Esophagus mucosa (tissue), 1 donor: ENCODE data around the gene IFT122. TPM values are rescaled to one million over a fixed set of nuclear protein-coding genes. Genes with fewer than 3 reads are reported as not detected.
A peak's percentile ranks its signal among the peaks of the same experiment; 100 is the strongest.
"Not testable (repeated sequence)": the region's sequence is repeated elsewhere in the genome, so short reads cannot be mapped to it uniquely, and the experiment has no call there.

Source experiments
- ATAC-seq: fragments of 200-7000 bp; cut with Tn5 transposase; one replicate; pipeline ENCODE4 v1.9.1; 2020
- total RNA-seq: library from RNA; stranded (reverse); gene quantifications from one replicate; pipeline ENCODE4 v1.2.4, GENCODE V29; 2023
- donor health status: DM: yes; HTN: yes; CAD: no.

IFT122 gene
- total RNA-seq, 1 donor from 2014 or later: 11.2 TPM

DNA sequence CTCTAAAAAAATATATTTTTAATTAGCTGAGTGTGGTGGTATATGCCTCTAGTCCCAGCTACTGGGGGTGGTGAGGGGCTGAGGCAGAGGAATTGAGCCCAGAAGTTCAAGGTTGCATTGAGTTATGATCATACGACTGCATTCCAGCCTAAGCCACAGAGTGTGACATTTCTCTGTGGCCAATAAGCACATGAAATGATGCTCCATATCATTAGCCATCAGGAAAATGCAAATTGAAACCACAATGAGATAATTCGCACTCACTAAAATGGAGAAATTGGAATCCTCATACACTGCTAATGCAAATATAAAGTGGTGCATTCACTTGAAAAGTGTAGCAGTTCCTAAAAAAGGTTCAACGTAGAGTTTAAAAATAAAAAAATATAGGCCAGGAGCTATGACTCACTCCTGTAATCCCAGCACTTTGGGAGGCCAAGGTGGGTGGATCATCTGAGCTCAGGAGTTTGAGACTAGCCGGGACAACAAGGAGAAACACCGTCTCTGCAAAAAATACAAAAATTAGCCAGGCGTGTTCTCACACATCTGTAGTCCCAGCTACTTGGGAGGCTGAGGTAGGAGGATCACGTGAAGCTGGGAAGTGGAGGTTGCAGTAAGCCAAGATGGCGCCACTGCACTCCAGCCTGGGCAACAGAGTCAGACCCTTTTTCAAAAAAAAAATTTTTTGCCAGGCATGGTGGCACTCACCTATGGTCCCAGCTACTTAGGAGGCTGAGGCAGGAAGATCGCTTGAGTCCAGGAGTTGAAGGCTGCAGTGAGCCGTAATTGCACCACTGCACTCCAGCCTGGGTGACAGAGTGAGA is 35.2 kb downstream of the IFT122 start:
- no peak for ATAC-seq

DNA sequence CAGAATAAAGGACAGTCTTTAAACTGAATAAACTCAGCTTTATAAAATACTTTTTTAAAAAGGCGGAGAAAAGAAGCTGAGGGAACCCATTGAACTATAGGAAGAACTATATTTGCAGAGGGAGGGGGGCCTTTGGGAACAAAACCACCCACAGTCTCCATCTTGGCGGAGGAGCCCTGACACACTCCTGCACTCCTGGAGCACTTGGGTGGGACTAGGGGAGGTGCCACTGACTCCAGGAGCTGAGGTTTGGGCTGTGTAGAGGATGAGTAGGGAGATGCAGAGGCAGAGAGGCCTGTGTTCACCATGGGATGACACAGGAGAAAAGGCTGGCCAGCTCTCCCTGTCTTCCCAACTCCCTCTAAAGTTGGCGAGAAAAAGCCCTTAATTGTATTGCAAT is 35.8 kb downstream of the IFT122 start:
- ATAC-seq: no peak

DNA sequence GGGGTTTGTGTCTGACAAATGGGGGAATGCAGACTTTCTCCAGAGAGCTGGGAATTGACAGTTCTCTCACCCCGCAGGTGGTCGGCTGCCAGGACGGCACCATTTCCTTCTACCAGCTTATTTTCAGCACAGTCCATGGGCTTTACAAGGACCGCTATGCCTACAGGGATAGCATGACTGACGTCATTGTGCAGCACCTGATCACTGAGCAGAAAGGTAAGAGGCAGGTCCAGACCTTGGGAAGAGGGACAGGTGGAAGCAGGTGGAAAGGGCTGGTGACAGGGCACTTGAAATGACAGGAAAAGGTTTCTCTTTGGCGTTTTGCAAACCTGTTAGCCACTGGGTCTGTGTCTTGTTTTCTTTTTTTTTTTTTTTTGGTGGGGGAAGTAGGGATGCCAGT is 36.6 kb downstream of the IFT122 start:
- no peak for ATAC-seq

DNA sequence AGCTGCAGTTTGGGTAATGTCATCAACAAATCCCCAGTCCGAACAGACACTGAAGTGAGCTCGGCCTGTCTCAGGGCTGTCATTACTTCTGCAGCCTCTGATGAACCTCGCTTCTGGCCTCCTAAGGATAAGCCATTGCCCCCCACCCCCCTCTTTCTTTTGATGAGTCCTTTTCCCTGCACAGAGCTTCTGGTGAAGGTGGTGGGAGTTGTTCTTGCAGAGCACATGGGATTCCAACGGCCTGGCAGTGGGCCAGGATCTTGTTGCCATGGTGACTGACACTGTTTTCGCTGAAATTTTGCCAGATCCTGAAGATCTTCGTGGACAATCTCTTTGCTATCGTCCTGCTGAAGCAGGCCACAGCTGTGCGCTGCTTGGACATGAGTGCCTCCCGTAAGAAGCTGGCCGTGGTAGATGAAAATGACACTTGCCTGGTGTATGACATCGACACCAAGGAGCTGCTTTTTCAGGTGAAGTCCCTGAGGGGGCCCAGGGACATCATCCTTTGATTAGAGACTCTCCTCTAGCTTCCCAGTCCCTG is 41.3 kb downstream of the IFT122 start:
- not testable (repeated sequence) for ATAC-seq

DNA sequence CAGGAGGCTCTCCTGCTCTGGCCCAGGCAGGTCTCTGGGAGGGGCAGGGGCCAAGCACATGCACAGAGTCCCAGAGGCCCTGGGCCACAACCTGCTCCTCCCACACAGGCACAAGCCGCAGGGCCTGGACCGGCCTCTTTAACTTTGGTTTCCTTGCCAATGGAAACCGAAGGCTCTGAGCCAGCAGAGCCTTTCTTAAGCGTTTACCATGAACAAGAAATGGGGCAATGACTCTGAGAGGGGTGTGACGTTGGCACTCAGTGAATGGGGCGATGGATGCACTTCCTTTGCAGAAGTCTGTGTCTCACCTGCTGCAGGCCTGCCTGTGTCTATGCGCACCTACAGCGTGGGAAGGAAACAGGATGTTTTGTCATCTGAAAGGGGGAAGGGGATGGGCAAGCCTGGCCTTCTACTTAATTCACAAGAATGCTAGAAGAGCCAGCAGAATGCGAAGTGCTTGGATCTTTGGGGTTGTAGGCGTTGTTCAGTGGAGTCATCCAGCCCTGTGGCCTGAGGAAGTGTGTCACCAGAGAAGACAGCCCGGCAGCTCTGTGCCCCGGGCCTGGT is 41.8 kb downstream of the IFT122 start:
- peak; percentile 93 for ATAC-seq

DNA sequence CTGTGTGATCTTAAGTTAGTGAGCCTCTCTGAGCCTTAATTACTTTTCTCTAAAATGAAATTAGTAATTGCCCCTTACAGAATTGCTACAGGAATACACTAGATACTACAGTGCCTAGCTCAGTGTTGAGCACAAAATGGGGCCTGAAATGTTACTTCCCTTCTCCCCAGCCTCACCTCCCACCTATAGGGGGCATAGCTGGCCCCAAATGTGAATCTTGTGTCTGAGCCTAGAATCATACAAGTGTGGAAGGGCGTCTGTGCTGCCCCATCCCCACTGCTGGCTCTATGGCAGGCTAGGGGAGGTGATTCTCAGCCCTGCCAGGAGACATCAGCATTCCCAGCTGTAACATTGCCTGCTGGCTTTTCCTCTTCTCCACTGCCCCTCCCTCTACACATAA is 42.7 kb downstream of the IFT122 start:
- no peak for ATAC-seq

DNA sequence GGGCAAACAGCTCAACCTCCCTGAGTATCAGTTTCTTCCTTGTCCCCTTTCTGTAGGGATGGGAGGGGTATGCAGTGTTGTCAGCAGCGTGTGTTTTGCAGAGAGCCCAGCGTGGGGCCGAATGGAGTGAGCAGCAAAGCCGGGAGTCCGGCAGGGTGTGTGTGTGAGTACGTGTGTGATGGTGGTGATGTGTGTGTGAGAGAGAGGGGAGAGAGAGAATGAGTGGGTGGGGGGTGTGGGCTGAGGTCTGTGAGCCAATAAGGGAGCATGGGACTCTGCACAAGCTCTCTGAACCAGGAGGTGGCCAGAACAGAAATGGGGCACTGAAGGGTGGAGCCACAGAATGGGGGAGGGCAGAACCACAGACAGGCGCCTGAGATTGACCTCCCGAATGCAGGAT is 43.8 kb downstream of the IFT122 start:
- no peak for ATAC-seq

DNA sequence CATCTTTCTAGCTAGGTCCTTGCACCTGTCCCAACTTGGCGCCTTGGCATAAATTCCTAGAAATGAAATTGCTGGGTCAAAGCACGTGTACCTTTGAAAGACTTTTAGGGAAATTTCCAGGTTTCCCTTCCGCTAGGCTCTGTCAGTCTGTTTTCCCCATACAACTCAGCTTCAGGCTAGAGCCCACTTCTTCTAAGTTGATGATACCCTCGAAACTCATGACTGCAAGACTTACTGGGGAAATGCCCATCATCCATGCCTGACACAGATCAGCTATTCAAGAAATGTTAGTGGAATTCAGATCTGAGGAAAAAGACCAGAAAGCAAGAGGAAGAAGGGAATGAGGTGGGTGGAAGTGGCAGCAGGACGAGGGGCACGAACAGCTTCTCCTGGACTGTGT is 45.1 kb downstream of the IFT122 start:
- ATAC-seq: not testable (repeated sequence)

DNA sequence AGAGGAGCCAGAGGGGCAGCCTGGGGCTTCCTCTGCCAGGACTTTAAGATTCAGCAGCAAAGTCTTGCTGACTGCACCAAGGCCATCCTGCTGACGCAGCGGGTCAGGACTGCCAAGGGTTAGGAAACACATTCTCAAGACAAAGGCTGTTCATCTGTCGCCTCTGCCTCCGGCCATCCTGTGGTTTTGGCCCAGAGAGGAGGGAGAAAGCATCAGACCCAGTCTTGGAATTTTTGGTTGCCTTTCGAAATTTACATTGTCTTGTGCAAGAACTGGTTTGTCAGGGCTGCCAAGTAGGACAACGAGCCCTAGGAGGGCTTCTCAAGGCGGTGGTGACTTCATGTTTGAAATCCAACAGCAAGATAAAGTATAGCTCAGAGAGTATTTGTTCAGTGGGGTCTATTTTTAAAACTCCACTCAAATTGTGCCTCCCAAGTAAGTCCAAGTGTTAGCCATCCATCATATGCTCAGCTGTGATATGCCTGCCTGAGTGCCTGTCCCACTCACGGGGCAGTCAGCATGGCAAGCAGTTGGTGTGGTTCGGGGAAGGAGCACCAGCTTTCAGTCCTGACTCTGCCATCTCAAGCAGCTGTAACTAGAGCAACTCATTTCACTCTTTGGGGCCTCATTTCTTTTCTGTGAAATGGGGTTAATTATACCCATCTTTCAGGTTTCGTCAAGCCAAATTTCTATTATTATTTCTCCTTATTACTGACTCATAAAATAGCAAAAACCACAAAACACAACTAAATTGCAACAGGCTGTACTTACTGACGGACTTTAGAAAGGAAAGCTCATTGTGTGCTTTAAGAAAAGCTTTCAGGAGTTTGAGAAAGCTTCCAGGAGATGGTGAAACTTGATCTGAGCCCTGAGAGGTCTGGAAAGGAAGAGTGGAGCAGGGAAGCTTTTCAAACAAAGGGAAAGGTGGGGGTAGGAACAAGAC is 46.0 kb downstream of the IFT122 start:
- ATAC-seq: peak; percentile 73

DNA sequence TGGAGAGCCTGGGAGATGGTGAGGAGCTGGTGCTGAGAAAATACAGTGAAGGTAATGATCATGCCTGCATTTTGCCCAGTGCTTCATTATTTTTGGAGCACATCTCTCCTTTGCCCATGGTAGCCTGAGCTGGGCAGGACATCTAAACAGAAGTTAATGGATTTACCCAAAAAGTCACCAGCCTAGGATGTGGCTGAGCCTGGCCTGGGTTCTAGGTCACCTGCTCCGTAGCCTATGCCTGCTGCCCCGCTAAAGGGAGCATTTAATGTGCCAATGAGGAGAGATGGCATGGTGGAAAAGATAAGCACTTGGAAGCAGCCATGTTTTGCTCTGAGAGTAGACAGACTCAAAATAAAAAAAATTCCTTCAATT is 46.6 kb downstream of the IFT122 start:
- ATAC-seq: no peak

DNA sequence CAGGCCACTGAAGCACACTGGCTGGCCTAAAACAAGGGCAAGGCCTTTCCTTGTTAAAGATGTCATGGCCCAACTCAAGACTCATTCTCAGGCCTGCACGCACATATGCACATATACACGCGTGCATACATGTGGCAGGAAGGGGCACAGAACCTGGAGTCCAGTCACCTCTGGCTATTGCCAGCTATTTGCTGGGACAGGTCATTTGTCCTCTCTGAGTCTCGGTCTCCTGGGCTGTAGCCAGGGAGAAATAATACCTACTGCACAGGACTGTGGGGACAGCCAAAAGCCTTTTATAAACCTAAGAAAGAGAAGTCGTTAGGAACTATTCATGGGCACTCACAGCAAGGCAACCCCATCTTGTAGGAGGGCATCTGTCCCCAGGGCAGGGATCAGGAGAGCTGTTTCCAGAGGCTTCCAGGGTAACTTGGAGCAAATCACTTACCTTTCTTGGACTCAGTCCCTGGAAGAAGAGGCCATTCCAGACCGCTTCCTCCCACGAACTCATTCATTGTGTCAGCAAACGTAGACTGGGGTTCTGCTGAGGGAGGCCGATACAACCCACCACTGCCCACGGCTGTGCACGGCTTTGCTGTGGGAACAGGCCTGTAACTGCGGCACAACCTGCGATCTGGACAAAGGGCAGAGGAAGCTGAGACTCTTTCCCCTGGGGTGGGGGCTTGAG is 47.3 kb downstream of the IFT122 start:
- ATAC-seq: no peak

DNA sequence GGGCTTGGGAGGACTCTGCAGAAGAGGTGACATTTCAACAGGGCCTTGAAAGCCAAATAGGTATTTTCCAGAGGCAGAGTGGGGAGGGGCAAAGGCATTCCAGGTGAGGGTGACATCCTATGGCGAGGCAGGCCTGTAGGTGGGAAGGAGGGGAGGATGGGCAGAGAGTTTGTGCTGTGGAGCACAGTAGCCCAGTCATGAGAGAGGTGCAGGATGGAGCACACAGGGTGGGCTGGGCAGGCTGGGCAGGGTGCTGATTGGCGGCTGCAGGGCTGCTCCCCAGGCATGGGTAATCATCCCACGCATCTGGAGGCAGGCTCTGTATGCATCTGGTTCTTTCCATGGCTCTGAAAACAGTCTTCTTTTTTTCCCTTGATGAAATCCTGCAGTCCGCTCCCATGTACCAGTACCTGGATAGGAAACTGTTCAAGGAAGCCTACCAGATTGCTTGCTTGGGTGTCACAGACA is 47.9 kb downstream of the IFT122 start:
- ATAC-seq: not testable (repeated sequence)

DNA sequence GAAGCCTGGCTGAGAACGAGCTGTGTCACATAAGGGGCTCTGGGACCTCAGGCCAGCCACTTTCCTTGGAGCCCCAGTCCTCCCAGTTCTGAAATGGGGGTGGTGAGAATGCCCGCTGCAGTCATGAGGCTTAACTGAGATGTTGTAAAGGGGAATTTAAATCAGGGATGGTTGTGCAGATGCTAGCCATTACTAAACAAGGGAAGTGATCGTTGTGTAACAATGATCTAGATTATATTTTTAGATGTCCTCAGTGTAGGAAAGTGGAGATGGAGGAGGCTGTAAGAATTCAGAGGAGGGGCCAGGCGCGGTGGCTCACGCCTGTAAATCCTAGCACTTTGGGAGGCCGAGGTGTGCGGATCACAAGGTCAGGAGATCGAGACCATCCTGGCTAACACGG is 49.2 kb downstream of the IFT122 start:
- not testable (repeated sequence) for ATAC-seq

DNA sequence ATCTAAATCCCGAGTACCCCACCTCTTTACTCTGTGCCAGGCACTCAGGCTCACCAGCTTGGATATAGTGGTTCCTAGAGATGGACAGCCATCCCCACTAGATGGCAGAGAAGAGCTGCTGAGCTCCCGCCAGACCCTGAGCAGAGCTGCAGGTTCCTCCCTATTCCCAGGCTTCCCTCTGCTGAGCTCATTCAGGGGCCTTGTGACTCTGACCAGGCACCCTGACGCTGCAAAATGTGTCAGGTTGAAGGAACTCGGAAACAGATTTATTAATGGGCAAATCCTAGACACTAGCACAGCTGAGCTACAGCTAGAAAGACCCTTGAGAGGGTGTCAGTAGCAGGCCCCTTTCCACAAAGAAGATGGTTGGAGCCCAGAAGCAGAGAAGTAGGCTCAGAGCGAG is 50.2 kb downstream of the IFT122 start:
- peak; percentile 88 for ATAC-seq

DNA sequence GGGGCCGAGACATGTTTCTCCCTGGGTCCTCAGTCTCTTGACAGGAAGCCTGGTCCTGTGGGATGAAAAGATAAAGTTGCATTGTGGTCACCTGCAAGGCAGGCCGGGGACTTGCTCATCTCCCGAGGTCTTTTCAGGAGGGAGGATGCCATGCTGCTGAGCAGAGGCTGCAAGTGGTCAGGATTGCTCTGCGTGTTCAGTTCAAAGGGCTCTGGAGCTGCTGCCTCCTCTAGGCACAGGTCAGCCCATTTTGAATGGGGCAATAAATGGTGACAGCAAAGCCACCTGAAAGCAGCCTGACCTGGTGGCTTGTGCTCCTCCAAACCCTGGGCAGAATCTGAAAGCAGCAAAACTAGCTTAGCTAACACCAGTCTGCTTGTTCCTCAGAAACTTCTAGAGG is 51.1 kb downstream of the IFT122 start:
- ATAC-seq: not testable (repeated sequence)

DNA sequence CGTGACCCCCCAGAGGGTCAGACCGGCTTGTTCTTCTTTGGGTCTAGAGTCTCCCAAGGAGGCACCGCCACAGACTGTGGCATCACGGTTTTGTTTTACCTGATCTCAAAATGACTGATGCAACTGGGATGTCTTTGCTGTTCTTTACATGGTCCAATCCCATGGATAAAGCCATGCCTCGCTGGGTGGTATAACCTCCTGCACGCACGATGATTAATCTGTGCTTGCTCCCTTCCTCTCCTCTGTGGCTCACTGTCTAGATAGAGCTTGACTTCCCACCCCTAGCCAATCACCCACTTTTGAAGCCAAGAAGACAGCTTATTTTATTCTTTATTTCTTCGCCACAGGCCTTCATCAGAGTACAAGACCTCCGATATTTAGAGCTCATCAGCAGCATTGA is 51.8 kb downstream of the IFT122 start:
- ATAC-seq: no peak

DNA sequence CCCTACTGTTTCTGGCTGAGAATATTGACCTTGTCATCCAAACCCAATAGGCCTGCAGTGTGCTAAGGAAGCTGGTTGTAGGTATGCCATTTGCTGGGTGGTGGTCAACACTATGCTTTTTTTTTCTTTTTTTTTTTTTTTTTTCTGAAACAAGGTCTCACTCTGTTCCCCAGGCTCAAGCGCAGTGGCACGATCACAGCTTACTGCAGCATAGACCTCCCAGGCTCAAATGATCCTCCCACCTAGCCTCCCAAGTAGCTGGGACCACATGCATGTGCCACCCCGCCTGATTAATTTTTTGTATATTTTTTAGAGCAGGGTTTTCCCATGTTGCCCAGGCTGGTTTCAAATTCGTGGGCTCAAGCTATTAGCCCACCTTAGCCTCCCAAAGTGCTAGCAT is 52.7 kb downstream of the IFT122 start:
- ATAC-seq: no peak

DNA sequence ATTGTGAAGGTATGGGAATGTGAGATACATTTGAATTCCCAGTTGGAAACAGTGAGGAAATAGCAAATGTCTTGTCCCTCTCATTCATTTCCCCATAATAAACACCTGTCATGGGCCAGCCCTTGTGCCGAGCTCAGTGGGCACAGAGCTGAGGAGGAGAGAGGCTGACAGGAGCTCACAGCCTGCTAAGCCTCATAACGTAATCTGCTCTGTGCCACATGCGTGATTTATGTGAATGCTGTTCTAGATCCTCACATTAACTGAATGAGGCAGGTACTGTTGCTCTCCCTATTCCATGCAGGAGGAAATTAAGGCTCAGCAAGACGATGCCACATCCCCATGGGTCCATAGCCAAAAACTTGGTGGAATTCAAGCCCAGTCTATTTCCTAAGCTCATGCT is 53.2 kb downstream of the IFT122 start:
- no peak for ATAC-seq

DNA sequence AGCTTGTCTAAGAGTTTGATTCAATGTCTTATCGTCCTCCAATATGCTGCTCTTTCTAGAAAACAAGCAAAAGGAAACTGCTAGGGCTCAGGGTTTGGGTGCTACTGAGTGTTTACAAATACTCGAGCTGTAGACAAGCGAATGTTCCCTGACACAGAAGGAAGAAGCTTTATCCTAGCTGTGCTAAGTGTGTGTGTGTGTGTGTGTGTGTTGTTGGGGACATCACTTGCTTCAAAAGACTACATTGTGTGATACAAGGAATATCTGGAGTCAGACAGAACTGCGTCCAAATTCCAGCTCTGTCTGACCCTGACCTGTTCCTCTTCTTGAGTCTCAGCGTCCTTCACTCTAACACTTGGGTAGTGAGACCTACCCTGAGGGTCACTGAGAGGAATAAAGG is 54.5 kb downstream of the IFT122 start:
- not testable (repeated sequence) for ATAC-seq

DNA sequence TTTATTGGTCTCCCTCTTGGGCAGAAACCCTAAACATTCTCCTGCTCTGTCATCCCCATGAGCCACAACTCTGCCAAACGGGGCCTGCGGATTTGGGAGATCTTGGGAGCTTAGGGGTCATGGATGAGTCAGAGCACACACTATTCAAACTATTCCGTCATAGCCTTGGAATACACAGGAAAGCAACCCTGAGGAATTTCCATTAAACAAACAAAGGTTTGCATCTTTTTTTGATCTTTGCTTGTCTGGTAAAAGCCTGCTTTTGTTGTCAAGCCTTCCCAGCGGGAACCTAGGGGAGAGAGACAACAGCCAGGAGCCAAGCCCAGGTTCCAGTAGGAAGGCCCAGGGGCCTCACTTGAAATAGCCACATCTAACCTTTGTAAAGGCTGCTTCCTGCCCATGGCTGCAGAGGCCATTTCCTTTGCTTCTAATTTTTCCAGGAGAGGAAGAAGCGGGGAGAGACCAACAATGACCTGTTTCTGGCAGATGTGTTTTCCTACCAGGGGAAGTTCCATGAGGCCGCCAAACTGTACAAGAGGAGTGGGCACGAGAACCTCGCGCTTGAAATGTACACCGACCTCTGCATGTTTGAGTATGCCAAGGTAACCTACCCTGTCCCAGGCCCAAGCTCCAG is 55.1 kb downstream of the IFT122 start:
- peak; percentile 29 for ATAC-seq

DNA sequence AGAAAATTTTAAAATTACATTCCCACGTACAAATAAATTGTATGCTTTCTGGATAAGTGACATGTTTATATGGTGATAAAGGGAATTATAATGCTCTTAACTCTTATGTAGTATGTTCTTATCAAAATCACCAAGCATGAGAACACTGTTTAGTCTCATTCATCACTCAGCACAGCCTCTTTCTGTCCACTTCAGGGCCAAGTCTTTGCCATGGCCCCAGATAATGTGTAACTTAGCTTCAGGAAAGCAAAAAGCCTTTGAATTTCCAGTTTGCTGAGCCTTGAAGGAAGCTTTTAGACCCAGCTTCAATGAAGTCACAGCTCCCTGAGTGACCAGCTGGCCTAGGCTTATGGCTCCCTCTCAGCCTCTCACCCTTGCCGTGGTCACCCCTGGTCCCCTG is 57.9 kb downstream of the IFT122 start:
- ATAC-seq: not testable (repeated sequence)
